ENCODE results near the gene GPR108.

The GPR108 gene

DNA sequence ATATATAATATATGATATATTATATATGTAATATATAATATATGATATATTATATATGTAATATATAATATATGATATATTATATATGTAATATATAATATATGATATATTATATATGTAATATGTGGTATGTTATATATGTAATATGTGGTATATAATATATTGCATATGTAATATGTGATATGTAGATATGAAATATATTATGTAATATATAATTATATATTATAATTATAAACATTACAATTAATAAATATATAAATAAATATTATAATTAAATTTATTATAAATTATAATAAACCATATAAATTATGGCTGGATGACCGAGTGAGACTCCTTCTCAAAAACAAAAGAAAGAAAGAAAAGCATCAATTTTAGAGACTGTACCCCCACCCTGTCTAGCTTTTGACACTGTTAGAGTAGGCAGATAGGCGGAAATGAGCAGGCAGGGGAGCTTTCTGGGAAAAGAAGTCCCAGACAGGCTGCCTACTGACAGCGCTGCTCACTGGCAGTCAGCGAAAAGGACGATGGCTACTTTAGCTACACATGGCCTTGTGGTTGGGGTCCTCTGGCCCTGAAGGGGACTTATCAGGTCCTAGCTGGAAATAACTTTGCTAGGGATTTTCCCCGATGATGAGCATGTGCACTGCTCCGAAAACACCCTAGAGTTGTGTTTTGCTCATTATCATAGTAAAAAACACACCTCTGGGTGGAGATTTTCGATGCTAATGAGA lies 36.6 kb downstream of the GPR108 start:
- DNase-seq: no peak

- DNase-seq: no peak
These were observed 37.4 kb downstream of the GPR108 start for GRCh38 chr19:6699935-6700334.

- DNase-seq: no peak
These were observed 40.1 kb downstream of the GPR108 start for GRCh38 chr19:6697291-6697690.

GRCh38 chr19:6696239-6696820 lies 41.0 kb downstream of the GPR108 start:
- DNase-seq: no peak

- no peak for DNase-seq
These were observed 43.1 kb downstream of the GPR108 start for GRCh38 chr19:6694147-6694815.

DNA sequence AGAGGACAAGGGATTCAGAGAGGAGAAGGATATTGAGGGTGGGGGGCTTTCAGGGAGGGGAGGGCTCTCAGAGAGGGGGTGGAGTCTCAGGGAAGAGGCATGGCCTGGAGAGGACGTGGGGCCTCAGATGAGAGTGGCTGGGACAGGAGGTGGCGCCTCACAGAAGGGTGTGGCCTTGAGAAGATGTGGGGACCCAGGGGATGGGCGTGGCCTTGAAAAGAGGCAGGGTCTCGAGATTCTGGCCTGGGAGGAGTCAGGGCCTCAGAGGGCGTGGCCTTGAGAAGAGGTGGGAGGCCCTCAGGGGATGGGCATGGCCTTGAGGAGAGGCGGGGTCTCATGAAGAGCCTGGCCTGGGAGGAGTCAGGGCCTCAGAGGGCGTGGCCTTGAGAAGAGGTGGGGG lies 43.7 kb downstream of the GPR108 start:
- DNase-seq: no peak

DNA sequence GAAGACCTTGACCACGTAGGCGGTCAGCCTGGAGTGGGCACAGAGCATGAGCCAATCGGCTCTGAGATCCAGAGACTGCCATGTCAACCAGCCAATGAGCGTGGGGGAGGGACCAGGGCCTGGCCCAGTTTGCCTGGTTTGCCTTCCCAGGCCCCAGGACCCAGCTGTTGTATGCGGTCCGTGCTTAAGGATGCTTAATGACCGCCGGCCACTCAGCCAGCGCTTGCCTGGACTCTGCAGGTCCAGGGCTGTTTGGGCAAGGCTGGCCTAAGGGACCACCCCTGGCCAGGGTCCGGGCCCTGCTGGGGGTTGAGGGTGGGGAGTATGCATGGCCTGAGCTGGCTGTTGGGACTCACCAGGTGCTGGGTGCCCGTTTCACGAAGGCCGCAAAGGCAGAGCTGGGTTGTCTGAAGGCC lies 44.3 kb downstream of the GPR108 start:
- no peak for DNase-seq

DNA sequence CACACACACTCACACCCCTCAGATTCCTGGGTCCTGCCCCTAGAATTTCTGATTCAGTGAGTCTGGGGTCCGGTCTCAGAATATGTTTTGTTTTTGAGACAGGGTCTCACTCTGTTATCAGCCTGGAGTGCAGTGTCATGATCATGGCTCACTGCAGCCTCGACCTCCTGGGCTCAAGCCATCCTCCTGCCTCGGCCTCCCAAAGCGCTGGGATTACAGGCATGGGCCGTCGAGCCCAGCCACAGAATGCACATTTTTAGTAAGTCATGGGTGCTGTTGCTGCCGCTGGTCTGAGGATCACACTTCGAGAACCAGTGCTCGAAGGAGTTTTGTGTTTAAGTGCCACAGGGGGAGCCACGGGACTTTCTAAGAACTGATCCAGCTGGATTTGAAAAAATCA lies 45.4 kb downstream of the GPR108 start:
- no peak for DNase-seq

GRCh38 chr19:6691342-6691741 lies 46.0 kb downstream of the GPR108 start:
- DNase-seq: no peak

- no peak for DNase-seq
These were observed 47.1 kb downstream of the GPR108 start for GRCh38 chr19:6690160-6690885.

- DNase-seq: no peak
These were observed 50.3 kb downstream of the GPR108 start for GRCh38 chr19:6687114-6687513.

- no peak for DNase-seq
These were observed 50.8 kb downstream of the GPR108 start for GRCh38 chr19:6686628-6686975.

DNA sequence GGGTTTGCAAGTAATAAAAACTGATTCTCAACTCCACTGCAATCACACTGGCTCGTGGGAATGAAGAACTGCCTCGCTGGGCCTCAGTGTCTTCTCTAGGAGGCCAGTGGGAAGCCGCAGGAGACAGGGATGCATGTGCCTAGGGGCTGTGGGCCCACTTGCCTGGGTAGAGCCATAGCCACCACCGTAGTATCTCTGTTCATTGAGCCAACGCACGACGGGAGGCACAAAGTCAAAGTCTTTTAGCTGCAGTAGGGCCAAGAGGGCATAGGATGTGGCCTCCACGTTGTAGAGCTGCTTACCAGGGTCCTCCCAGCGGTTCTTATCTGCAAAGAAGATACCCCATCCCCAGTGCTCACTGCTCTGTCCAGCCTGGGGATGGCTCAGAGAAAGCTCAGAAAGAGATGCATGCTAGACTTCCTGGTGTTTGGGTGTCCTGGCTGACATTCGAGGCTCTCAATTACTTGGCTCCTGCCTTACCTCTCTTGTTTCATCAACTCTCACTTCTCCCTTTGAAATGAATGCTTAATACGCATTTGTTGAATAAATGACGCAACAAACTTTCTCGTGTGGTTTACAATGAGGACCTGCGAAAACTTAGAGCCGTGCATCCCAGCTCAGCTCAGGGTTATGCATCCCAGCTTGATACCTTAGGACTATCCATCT lies 51.3 kb downstream of the GPR108 start:
- no peak for DNase-seq

DNA sequence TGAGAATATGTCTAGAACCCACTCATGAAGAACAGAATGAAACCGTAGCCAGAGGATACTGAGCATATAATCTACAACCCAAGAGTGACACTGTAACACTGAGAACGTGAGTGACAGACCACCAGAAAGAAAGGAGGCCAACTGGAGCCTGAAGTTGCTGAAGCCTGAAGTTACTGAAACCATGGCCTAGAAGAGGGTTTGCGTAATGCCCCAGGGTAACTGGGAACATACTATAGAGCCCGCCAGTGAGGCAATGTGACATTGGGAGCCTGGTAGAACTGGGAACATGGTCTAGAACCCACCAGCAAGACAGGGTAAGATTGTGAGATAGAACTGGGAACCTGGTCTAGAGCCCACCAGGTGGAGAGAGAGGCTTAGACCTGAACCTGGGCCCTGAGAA lies 51.9 kb downstream of the GPR108 start:
- no peak for DNase-seq

DNA sequence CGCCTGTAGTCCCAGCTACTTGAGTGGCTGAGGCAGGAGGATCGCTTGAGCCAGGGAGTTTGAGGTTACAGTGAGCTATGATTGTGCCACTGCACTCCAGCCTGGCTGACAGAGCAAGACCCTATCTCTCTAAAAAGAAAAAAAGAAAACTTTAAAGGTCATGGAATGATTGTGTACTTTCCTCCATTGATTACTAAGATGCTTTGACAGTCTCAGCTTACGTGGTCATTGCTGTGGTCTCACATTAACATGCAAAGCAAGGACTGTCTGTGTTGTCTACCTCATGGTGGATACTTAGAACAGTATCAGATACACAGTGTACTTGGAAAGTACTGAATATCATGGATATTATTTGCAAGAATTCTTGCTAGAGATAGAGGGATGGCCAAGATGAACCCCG lies 53.4 kb downstream of the GPR108 start:
- DNase-seq: no peak

DNA sequence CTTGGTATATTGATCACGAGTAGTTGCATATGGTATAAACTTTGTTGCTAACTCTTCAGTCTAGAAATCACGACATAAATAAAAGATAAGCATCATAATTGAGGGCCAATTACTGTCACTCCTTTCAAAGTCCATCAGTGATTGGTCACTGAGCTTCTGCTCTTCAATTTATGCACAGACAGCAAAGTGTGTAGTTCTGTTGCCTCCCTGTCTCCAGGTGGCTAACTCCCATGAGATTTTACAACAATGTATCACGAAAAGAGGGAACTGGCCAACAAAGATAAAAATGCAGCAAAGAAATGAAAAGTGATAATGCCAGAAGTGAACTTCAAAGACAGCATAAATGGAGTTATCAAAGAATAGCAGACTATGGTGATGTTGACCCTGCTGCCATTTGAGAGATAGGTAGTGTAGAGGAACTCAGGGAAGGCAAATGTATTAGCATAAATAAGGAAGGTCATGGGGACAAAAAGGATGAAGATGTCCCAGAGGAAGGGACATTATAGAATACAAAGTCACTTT lies 54.7 kb downstream of the GPR108 start:
- DNase-seq: no peak

- no peak for DNase-seq
These were observed 57.2 kb downstream of the GPR108 start for GRCh38 chr19:6680141-6680540.

Measured in NCI-H187 (cell line).